Hepatocyte (in vitro differentiated cells): ENCODE measurements around the gene IMMP1L.

Experiments used
- CTCF ChIP-seq: fragments of 200-600 bp; sonication (generic); IDR thresholded peaks from 2 replicates; pipeline ENCODE4 v1.5.1; 2016; ENCODE audit warnings: antibody characterized with exemption, mild to moderate bottlenecking; ENCODE audit not compliant: poor library complexity
- EZH2 ChIP-seq: fragments of 200-600 bp; sonication (generic); IDR thresholded peaks from 2 replicates; pipeline ENCODE4 v1.6.1; 2016; ENCODE audit warnings: antibody characterized with exemption, mild to moderate bottlenecking, borderline replicate concordance
- EZH2phosphoT487 ChIP-seq: fragments of 200-600 bp; sonication (generic); IDR thresholded peaks from one replicate; pipeline ENCODE4 v1.6.1; 2018; ENCODE audit warnings: antibody characterized with exemption, mild to moderate bottlenecking, low read depth, moderate library complexity; ENCODE audit not compliant: unreplicated experiment, severe bottlenecking

- TF ChIP-seq CTCF (no peak), EZH2 (no peak), EZH2phosphoT487 (no peak)
These were observed 21.9 kb upstream of the IMMP1L start for GRCh38 chr11:31531293-31531692.
